ENCODE results near the gene NOM1.

Gene NOM1

DNA sequence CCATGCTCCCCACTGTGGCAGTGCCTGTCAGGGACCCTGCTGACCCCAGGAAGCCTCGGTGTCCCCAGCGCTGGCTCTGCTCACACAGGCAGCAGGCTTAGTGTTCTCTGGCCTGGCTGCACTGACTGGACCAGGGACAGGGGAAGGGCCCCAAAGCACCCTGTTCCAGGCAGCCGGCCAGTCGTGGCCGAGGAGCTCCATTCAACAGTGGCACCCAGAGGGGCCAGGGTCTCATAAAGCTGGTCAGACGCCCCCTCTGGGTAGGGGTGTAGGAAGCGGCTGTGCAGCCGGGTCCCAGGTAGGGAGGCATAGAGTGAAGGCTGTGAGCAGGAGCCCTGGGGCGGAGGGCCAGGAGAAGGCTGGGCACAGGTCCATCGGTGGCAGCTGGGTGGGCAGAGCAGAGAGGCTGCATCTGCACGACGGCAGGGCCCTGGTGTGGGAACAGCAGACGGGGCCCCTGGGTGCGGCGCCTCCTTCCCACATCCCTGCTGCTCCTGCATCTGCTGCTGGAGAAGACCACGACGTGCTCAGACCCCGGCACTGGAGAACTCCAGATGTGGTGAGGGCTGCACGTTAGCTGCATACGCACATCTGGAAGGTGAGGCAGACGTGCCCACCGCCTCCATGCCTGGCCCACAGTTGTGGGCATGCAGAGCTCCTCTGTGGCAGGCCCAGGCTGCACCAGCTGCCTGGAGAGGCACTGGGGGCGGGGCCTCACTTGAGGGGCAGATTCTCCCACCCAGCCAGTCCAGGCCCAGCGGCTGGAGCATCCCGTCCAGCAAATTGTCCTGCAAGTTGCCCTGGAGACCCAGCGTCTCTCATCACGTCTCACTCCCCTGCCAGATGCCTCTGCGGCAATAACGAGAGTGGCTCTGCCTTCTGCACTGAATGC lies 35.8 kb downstream of the NOM1 start:
- no peak for DNase-seq

DNA sequence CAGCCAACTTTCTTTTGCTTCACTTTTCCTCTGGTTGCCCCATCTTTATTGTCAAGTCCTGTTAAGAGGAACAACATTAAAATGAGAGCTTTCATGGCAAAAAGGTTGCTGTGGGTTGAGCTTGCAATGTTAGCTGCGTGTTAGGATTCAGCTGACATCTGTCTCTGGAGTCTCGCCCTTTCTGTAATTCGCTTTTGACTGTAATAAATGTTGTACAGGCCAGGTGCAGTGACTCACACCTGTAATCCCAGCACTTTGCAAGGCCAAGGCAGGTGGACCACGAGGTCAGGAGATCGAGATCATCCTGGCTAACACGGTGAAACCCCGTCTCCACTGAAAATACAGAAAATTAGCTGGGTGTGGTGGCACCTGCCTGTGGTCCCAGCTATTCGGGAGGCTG lies 36.9 kb downstream of the NOM1 start:
- no peak for DNase-seq

DNA sequence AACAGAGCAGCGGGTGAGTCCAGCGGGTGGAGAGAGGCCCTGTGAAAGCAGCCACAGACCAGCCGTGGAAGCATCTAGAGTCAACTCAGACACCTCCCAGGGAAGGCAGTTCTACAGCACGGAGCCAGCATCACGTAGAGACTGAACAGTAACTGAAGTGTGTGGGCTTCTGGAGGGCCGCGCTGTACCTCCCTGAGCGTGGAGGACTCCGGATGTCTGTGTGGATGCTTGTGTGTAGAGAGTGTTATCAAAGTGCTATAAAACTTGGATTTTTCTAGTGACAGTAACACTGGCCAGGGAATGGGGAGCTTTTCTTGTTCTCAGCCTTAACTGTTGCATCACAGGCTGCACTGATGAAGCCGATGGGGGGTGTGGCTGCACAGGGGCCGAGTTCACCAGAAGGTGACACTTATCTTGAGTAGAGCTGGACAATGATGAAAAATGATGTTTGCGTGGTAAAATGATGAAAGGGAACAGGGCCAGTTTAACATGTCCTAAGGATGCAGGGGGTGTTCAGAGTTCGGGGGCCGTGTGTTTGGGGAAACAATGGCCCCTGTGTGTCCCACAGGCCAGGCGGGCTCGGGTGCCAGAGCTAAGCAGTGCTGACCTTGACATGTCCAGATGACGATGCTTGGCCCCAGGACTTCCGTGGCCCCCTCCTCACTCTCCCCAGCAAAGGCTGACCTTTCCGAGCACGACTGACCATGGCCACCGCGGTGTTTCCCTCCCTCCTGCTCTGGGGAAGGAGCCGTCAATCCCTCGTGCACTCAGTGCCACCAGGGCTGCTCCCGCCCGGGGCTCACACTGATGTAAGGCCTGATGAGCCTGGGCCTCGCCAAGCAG lies 39.1 kb downstream of the NOM1 start:
- no peak for DNase-seq

DNA sequence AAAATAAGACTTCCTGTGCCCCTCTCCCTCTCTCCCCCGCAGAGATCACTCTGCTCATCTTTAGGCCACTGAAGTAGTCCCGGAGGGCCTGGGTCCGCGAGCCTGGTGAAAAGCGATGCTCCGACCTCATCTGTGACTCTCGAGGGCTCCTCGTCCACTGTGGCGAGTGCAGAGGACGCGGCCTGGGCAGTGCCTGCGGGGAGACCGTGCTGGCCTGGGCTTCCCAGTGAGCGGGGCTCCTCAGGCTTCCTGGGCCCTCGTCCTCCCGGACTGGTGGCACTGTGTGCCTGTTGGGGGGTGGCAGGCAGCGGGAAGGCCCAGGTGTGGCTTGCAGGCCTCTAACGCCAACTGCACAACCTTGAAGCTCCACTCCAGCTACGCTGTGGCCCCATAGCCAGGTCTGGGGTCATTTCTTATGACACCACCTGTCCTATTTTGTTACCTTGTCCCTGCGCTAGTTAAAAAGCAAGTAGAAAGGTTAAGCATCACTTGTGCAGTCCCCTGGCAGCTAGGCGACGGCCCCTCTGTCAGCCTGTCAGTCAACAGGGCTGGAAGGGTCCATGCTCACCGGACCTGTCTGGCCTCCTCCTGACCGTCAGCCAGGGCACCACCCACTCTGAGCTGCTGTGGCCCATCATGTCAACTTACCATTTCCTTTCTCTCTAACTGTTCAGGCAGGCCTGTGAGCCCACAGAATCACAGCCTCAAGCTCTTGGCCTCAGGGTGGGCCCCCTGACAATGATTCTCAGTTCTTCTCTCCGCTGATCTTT lies 40.4 kb downstream of the NOM1 start:
- no peak for DNase-seq

DNA sequence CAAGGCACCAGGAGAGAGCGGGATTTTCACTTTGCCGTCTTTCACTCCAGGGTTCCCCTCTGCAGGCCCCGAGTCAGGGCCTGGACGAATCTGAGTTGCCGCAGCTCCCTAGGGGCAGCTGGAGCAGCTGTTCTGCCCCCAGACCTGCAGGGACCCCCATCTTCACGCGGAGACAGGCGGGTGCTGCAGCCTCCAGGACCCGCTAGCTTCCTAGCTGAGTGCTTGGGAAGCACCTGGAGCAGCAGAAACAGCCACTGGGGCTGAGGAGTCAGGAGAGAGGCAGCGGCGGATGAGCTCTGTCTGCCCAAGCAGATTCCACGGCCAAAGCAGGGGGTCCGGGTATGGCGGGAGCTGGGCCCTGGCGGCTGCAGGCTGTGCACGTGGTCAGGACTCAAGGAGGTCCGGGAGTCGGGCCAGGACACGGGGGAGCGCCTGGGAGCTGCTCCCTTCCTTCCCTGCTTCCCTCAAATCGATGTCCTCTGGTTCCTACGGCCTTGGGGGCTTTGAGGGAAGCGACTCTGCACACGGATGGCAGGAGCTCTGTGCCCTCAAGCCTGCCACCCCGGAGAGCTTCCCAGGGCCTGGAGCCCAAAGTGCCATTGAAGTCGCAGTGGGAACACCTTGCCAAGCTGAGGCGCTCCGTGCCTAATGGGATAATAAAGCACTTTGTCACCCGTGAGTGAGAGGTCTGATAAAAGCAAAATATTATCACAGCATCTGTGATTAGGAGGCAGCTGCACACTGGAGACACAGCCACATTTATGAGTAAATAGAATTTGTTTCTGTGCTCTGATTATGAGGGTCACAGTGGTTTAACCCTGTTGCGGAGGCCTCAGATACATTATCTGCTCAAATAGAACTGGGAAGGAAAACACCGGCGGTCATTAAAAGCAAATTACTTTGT lies 43.8 kb downstream of the NOM1 start:
- no peak for DNase-seq

DNA sequence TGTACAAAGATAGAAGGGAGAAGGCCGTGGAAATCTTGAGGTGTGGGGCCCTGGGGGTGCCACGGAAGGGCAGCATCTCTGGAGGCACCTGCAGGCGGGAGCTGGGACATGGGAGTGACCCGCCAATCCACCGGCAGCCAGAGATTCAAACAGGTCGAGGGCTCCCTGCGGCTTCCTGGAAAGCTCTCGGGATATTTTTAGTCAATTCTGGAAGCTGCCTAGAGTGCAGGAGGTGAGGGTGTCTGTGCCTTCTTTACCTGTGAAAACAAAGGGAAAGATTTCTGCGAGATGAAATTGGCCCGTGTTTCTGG lies 44.4 kb downstream of the NOM1 start:
- DNase-seq = no peak

DNA sequence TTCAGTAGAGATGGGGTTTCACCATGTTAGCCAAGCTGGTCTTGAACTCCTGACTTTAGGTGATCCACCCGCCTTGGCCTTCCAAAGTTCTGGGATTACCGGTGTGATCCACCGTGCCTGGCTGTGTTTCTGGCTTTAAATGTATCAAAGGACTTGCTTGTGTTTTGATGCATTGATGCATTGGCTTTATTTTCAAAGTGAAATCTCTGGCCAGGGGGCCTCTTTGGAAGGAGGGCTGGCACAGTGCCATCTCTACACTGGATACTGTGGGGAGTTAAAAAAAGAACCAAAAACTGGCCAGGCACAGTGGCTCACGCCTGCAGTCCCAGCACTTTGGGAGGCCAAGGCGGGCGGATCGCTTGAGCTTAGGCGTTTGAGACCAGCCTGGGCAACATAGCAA lies 44.9 kb downstream of the NOM1 start:
- no peak for DNase-seq

DNA sequence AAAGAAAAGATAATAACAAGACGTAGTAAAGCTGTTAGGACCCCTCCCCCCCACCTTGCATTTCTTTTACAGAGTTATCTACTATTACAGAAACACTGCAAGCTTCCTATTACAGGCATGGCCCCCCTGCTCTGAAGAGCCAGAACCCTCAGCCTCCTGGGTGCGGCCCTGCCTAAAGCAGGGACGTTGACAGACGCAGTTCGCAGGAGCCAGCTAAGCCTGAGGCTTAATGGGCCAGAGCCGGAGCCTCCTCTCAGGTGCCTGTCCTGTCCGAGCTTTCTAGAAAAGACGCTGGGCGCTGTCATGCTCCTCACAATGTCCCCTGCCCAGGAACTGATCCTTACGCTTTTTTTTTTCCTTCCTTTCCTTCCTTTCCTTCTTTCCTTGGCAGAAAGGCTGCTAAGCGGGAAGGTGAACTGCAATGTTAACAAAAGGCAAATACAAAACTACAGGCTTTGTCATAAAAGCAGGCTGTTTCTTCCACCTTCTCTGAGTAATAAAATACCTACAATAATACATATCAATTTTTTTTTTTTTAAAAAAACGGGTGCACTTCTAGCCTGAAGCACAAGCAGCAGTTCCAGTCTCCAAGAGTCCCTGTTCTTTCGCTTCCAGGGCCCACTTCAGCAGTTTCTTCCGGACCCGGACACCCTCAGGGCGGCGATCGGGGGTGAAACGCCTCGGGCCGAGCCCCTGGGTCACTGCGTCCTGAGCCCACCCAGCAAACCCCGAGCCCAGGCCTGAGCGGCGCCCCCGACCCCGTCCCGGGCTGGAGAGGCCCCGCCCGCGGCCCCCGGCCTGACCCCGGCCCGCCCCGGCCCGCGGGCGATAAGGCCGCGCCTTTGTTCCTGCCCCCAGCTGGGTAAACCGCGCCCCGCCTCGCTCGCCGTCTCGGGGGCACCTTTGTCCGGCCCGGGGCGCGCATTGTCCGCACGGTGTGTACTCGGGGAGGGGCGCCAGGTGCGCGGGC lies 49.8 kb downstream of the NOM1 start:
- DNase-seq = no peak

DNA sequence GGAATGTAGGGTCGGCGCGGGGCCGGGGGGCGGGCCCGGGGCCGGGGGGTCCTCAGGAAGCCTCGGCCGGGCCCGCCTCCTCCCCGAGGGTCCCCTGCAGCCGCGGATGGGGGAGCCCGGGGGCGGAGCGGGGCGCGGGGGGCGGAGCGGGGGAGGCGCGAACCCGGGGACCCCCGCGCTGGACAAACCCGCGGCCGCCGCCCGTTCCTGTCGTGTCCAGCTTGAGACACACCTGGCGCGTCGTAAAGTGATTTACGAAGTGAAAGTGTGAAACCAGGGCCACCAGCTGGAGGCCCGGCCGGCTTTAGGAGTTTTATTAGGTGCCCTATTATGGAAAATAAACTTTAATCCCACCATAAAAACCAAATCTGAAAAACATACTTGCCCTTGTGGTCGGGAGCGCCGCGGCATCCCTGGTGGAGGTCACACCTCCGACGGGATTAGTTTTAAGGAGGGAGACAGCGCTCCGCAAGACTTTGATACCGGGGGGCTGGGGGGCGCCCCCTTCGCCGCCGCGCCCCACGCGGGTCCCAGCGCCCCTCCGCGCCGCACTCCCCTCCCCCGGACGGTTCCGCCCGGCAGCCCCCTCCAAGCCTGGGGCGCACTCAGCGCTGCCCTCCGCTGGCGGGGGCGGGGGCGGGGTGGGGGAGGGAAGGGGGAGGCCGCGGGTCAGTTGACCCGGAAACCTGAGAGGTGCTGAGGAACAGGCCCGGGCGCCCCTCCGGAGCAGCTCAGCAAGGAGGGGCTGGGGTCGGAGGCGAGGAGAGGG lies 50.6 kb downstream of the NOM1 start:
- DNase-seq = no peak

DNA sequence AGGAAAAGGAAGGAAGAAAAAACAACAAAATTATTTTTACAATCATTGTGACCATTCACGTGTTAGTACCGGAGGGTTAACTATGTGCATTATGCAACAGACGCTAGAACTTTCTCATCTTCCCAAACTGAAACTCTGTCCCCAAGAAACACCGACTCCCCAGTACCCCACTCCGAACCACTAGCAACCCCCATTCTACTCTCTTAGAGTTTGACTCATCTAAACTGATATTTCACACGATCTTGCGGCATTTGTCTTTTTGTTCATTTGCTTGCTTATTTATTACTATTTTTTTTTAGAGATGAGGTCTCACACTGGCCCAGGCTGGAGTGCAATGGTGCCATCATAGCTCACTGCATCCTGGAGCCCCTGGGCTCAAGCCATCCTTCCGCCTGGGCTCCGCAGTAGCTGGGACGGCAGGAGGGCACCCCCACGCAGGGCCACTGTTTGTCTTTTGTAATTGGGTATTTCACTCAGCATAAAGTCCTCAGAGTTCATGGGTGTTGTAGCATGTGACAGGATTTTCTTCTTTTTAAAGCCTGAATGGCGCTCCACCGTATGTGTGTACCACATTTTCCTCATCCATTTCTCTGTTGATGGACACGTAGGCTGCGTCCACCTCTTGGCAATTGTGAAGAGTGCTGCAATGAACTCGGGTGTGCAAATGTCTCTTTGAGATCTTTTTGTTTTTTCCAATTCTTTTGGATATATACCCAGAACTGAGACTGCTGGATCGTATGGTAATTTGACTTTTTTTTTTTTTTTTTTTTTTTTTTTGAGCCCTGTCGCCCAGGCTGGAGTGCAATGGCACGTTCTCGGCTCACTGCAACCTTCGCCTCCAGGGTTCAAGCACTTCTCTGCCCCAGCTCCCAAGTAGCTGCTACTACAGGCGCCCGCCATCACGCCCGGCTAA lies 51.5 kb downstream of the NOM1 start:
- DNase-seq = no peak

DNA sequence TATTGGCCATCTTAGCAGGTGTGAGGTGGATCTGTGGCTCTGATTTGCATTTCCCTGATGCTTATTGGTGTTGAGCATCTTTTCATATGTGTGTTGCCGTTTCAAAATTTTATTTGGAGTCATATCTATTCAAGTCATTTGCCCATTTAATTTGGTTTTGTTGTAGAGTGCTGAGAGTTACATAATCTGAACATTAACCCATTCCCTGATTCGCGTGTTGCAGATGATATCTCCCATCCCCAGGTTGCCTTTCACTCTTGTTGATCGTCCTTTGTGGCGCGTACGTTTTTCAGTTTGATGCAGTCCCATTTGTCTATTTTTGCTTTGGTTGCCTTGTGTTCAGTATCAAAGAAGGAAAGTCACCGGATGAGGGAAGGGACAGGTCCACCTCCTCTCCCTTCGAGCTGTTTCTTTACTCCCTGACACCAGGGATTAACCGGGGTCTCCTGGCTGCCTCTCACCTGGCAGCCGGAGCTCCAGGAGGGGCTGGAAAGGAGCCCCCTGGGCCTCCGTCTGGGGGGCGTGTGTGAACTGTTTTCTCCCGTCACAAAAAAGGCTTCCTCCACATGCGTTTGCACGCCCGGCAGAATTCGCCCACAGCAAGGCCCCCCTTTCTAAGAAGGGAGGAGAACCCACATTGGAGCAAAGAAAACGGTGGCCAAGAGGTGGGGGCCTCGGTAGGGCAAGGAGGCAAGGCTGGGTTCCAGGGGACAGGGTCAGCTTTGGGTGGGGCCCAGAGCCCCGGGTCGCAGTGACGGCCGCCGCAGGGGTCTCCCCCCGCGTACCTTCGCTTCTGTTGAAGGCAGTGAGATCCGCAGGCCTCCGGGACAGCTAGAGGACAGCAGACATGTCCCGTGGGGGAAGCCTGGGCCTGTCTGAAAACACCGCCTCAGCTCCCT lies 52.7 kb downstream of the NOM1 start:
- no peak for DNase-seq

DNA sequence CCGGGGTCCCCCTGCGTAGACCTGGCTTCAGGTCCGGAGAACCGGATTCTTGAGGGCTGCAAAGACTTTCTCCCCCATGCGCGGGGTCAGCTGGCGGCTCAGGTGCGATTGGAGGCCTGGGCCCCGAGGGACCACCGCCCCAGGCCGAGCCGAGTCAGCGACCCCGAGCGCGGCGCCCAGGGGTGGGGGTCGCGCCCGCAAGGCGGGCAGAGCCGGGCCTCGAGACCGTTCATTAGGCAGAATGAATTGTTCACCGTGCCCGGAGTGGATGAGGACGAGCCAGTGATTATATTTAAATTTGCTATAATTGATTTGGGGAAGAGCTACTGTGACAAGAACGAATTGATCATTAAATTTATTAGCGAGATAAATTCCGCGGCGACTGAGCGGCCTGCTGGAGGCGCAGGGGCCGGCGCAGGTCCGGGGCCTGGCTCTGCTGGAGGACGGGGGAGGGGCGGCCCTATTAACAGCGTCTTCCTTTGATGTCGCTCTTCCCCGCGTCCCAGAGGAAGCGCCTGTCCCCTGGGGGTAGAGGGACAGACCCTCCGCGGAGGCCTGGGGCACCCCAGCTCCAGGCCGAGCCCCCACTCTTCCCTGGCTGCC lies 53.4 kb downstream of the NOM1 start:
- DNase-seq = no peak

DNA sequence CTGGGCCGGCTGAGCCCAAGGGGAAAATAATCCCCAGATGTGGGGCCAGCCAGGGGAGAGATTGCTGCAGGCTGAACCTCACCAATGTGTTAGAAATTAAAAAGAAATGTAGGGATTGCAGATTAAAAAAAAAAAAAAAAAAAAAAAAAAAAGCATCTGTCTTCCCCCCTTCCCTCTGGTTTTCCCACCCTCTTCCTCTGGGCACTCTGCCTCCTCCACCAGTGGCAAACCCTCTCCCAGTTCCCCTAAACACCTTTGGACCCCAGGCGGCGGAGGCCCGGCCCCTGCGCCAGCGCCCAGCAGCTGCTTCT lies 53.9 kb downstream of the NOM1 start:
- DNase-seq = no peak

DNA sequence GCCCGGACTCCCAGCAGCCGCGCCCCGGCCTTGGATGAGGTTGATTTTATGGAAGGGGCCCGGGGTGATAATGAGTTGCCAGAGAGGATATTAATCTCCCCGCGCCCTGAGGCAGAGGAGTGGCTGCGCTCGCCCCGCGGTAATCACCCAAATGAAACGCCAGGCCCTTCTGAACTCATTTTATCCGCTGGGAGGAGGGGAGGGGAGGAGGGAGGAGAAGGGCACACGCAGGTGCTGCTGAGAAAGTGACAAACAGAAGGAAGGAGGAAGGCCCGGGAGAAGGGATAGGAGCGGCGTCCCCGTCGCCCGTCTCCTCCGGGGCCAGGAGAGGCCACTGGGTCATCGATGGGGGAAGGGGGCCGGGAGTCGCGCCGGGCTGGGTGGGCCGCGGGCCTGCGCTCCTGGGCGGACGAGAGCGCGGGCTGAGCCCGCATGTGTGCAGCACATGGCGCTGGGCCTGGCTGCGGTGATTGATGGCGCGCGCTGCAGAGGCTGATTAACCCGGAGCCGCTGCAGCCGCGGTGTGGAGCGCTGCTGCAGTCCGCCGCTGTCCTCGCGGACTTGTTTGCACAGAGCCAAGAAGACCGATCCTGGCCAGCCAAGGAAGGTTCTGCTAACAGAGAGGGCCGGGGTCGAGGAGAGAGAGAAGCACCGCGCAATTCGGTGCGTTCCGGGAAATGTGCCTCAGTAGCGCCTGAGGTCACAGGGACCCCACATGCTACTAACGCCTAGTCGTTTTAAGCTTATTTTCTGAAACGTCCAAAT lies 54.4 kb downstream of the NOM1 start:
- no peak for DNase-seq

DNA sequence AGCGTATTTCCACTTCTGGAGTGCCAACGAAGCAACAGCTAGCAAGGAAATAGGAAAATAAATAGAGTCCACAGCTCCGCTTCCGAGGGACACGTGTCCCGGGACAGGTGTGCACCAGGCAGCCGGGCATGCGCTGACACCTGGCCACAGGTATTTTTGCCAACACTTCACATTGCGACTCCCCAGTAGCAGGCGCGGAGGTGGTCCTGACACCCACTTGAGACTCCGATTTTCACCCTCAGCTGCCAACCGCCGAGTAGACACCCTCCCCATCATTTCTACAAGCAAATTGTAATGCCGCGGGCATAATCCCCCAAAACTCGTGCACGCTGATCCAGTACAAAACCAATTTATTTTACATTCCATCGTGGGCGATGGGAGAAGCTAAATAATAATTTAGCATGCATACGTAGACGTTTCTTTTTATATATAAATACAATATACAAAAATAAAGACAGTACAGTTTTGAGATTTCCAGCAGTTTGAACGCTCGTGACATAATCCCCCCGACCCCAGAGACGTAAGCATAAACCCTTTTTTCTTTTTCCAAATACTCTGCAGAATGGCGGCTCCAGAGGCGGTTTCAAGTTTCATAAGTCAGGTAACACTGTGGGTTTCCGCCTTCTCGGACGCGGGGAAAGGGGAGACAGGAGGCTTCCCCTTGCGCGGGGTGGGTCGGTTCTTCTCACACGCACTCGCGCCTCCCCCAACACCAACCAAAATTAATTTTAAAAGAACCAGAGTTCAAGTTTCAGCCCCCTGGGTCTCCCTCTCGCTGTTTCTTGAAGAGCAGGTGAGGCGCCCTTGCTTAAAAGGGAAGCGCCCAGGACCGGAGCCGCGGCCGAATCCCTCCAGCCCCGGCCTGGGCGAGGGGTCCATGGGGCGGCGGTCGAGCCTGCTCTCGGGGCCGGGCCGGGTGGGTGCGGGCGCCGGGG lies 55.3 kb downstream of the NOM1 start:
- no peak for DNase-seq
